Heart left ventricle (tissue), 16 donors: Measurements from ENCODE around the gene SH3BP5. TPM values are rescaled to one million over a fixed set of nuclear protein-coding genes. Genes with fewer than 3 reads are reported as not detected.

Source experiments
- ATAC-seq, 4 donors: fragments of 200-7000 bp; cut with Tn5 transposase; one replicate each; pipeline ENCODE4 v1.9.1; 2020 to 2022; ENCODE audit warnings: moderate library complexity in 4 of 4, mild to moderate bottlenecking in 3 of 4, moderate number of reproducible peaks in 1 of 4
- DNase-seq, 5 donors: peaks; one replicate each; pipeline ENCODE4 v3.0.0-alpha.2; 2020
- H3K27ac ChIP-seq, 12 donors: fragments of 200-600 bp; sonication (generic) in 4 of 12; one replicate each; pipeline versions ENCODE4 v1.5.0 to v1.8.0; 2016 to 2022; ENCODE audit warnings: mild to moderate bottlenecking in 2 of 12
- H3K27me3 ChIP-seq, 9 donors: fragments of 200-600 bp; sonication (generic) in 2 of 9; one replicate each; pipeline versions ENCODE4 v1.5.1 to v1.8.0; 2016 to 2022; ENCODE audit warnings: mild to moderate bottlenecking in 3 of 9
- H3K36me3 ChIP-seq, 9 donors: fragments of 200-600 bp; sonication (generic) in 2 of 9; one replicate each; pipeline versions ENCODE4 v1.5.0 to v1.8.0; 2018 to 2022; ENCODE audit warnings: mild to moderate bottlenecking in 2 of 9
- H3K4me1 ChIP-seq, 12 donors: fragments of 200-600 bp; sonication (generic) in 4 of 12; one replicate each; pipeline versions ENCODE4 v1.5.0 to v1.8.0; 2016 to 2022; ENCODE audit warnings: mild to moderate bottlenecking in 3 of 12
- H3K4me3 ChIP-seq, 12 donors: fragments of 200-600 bp; sonication (generic) in 4 of 12; one replicate each; pipeline versions ENCODE4 v1.5.0 to v1.8.0; 2017 to 2022; ENCODE audit warnings: mild to moderate bottlenecking in 9 of 12, moderate library complexity in 4 of 12
- H3K9me3 ChIP-seq, 12 donors: fragments of 200-600 bp; sonication (generic) in 4 of 12; one replicate each; pipeline versions ENCODE4 v1.5.0 to v1.8.0; 2016 to 2022; ENCODE audit warnings: mild to moderate bottlenecking in 1 of 12
- CTCF ChIP-seq, 12 donors: fragments of 200-600 bp; sonication (generic) in 4 of 12; IDR thresholded peaks; one replicate each; pipeline versions ENCODE4 v1.5.0 to v1.8.0; 2018 to 2022; ENCODE audit warnings: antibody characterized with exemption in 12 of 12, mild to moderate bottlenecking in 5 of 12
- POLR2A ChIP-seq, 2 donors: fragments of 450-650 bp; IDR thresholded peaks; one replicate each; pipeline ENCODE4 v1.6.1; 2017; ENCODE audit warnings: antibody characterized with exemption in 2 of 2, mild to moderate bottlenecking in 2 of 2, moderate library complexity in 2 of 2
- WGBS, 4 donors: extraction: QIAGEN DNeasy Blood & Tissue Kit in 2 of 4; methylation state at CpG; one replicate each; pipeline versions ENCODE4 v1.1.5 to v1.1.7; 2013 to 2018; 5-methylcytosine and 5-hydroxymethylcytosine counted together
- intact Hi-C, 10 donors: fragments of 100-400 bp; cut with DNase I; formaldehyde crosslinking; loops; one replicate each; pipeline versions ENCODE4 v1.11.1 to v1.14.2; 2022
- polyA plus RNA-seq, 2 donors: library from polyadenylated mRNA; stranded (reverse); fragments of 200-250 nt; gene quantifications; one replicate each; pipeline ENCODE4 v1.2.3, GENCODE V29; 2013
- total RNA-seq, 9 donors: library from RNA; depleted of rRNA in 2 of 9; stranded (reverse); fragments of >200 nt in 2 of 9; fragmentation: NEBNext Ultra II Directional in 3 of 9; extraction: Animal tissue kit (Norgen Biotek cat#: 25700) in 3 of 9; gene quantifications; one replicate each; pipeline versions ENCODE4 v1.1.0 to v1.2.4, GENCODE V29; 2016 to 2023
- donor health status: ischemic (EF 13 %, LVEDD 7.1; RV severe dilation, severe dysfunction).
- donor health status: healthy with polysubstance abuse.
- donor health status: DM: no; HTN: yes; CAD: no.
- donor health status: DM: no; HTN: no; CAD: no.
- donor health status: ischemic (EF 25% LVEDD 6.9; RV normal size, moderate dysfunction).
- donor health status: ischemic (EF 25% LVEDD 5.7; RV mildly dilated, moderate dysfunction).
- donor health status: healthy.
- donor health status: DM: yes; HTN: yes; CAD: no.
- donor health status: ischemic (EF 35%, LVEDD 5.7; RV mildly dilated, moderate dysfunction).
- donor health status: nonischemic (EF 11% LVEDD 7.7; RV severe dilation, severe dysfunction).
- donor health status: DM: yes; HTN: yes; CAD: no.
- donor health status: PGD.
- donor health status: ischemic (EF 29% LVEDD 5.4; RV normal size, mild dysfunction).
- donor health status: nonischemic (EF 23%, LVEDD 6.1; RV moderate dilation, normal function).

Gene SH3BP5
- total and polyA plus RNA-seq, 11 donors: 4.9 to 28.6 (median 9.9) TPM

- no peak for ATAC-seq
- H3K36me3 ChIP-seq: peaks cover 0 to 6% (median 0%) of the 10 kb centered on the region in 9 donors
- peak overlapping the region in 9 of 12 donors; percentile 6 to 78 (median 64) for H3K27ac ChIP-seq
- H3K4me3 ChIP-seq: no peak overlapping the region
- H3K27me3 ChIP-seq: no peaks in the 10 kb centered on the region
- WGBS, 4 donors: 92 to 93% (median 92%) methylated on average over 8 of the region's 8 CpGs
- no peak for TF ChIP-seq POLR2A (IDR thresholded peaks at IDR 0.05)
- no peak for TF ChIP-seq CTCF (IDR thresholded peaks at IDR 0.05)
- no peak for DNase-seq
- intact Hi-C loops: no loop called here
- H3K4me1 ChIP-seq: peaks cover 0 to 84% (median 45%) of the 10 kb centered on the region in 12 donors
- H3K9me3 ChIP-seq: no peaks in the 10 kb centered on the region
Measured at GRCh38 chr3:15318661-15319060, 13.7 kb downstream of the SH3BP5 start.

- H3K27me3 ChIP-seq: no peaks in the 10 kb centered on the region
- 78 to 86% (median 81%) methylated on average over 5 of the region's 5 CpGs for WGBS, 4 donors
- TF ChIP-seq POLR2A (IDR thresholded peaks at IDR 0.05) (no peak), CTCF (IDR thresholded peaks at IDR 0.05) (no peak)
- H3K4me1 ChIP-seq: peaks cover 0 to 86% (median 45%) of the 10 kb centered on the region in 12 donors
- ATAC-seq (peak; percentile 33 to 78 (median 71)), DNase-seq (peak in 4 of 5 donors; percentile 42 to 54 (median 47))
- no peaks in the 10 kb centered on the region for H3K9me3 ChIP-seq
- intact Hi-C loops: no loop called here
- H3K27ac ChIP-seq: peak overlapping the region in 8 of 12 donors; percentile 15 to 62 (median 53)
- peaks cover 0 to 5% (median 0%) of the 10 kb centered on the region in 9 donors for H3K36me3 ChIP-seq
- H3K4me3 ChIP-seq: no peak overlapping the region
Measured at GRCh38 chr3:15316998-15317435, 15.4 kb downstream of the SH3BP5 start.

- H3K4me1 ChIP-seq: peaks cover 0 to 85% (median 41%) of the 10 kb centered on the region in 12 donors
- ATAC-seq (peak in 3 of 4 donors; percentile 30 to 72 (median 70)), DNase-seq (no peak)
- intact Hi-C loops: no loop called here
- no peak for TF ChIP-seq CTCF (IDR thresholded peaks at IDR 0.05)
- TF ChIP-seq POLR2A (IDR thresholded peaks at IDR 0.05): no peak
- 66 to 85% (median 69%) methylated on average over 4 of the region's 4 CpGs for WGBS, 4 donors
- H3K27ac ChIP-seq: peak overlapping the region in 5 of 12 donors; percentile 15 to 59 (median 45)
- H3K9me3 ChIP-seq: no peaks in the 10 kb centered on the region
- H3K27me3 ChIP-seq: no peaks in the 10 kb centered on the region
- no peak overlapping the region for H3K4me3 ChIP-seq
- peaks cover 0 to 12% (median 0%) of the 10 kb centered on the region in 9 donors for H3K36me3 ChIP-seq
Measured at GRCh38 chr3:15315003-15315402, 17.4 kb downstream of the SH3BP5 start.

GRCh38 chr3:15314276-15314675 lies 18.1 kb downstream of the SH3BP5 start:
- no peaks in the 10 kb centered on the region for H3K9me3 ChIP-seq
- peaks cover 0 to 84% (median 39%) of the 10 kb centered on the region in 12 donors for H3K4me1 ChIP-seq
- H3K4me3 ChIP-seq: no peak overlapping the region
- intact Hi-C loops: no loop called here
- DNase-seq: no peak
- H3K27ac ChIP-seq: peak overlapping the region in 4 of 12 donors; percentile 2 to 59 (median 46)
- WGBS, 4 donors: 93 to 100% (median 96%) methylated on average over 1 of the region's 1 CpG
- H3K36me3 ChIP-seq: peaks cover 0 to 12% (median 0%) of the 10 kb centered on the region in 9 donors
- ATAC-seq: no peak
- TF ChIP-seq POLR2A (IDR thresholded peaks at IDR 0.05) (no peak), CTCF (IDR thresholded peaks at IDR 0.05) (no peak)
- H3K27me3 ChIP-seq: no peaks in the 10 kb centered on the region
